Adrenal gland (tissue), 19 donors: Measurements from ENCODE around the gene FSTL1. TPM values are rescaled to one million over a fixed set of nuclear protein-coding genes. Genes with fewer than 3 reads are reported as not detected.

Source experiments
- DNase-seq, 7 donors: peaks; one replicate each; pipeline ENCODE4 v3.0.0-alpha.2; 2019 to 2020
- H3K27ac ChIP-seq, 5 donors: fragments of 200-600 bp; sonication (generic) in 4 of 5; 1 replicate in 3 of 5; 2 replicates in 2 of 5; pipeline versions ENCODE4 v1.5.1 to v1.8.0; 2016 to 2020; ENCODE audit warnings: mild to moderate bottlenecking in 1 of 5
- H3K27me3 ChIP-seq: fragments of 200-600 bp; 2 replicates; pipeline ENCODE4 v1.8.0; 2021
- H3K36me3 ChIP-seq, 2 donors: fragments of 200-600 bp; replicated peaks in 1 of 2; 1 replicate in 1 of 2; 2 replicates in 1 of 2; pipeline versions ENCODE4 v1.5.1 to v1.8.0; 2018 to 2022
- H3K4me1 ChIP-seq, 2 donors: fragments of 200-600 bp; replicated peaks in 1 of 2; 1 replicate in 1 of 2; 2 replicates in 1 of 2; pipeline versions ENCODE4 v1.5.1 to v1.8.0; 2018 to 2021
- H3K4me3 ChIP-seq, 4 donors: fragments of 200-600 bp; sonication (generic) in 3 of 4; one replicate each; pipeline ENCODE4 v1.5.1; 2016 to 2018
- H3K9me3 ChIP-seq, 3 donors: fragments of 200-600 bp; sonication (generic) in 1 of 3; replicated peaks in 1 of 3; 1 replicate in 2 of 3; 2 replicates in 1 of 3; pipeline versions ENCODE4 v1.5.1 to v1.8.0; 2016 to 2021
- POLR2A ChIP-seq, 2 donors: fragments of 450-650 bp; IDR thresholded peaks; one replicate each; pipeline ENCODE4 v1.6.1; 2017; ENCODE audit warnings: antibody characterized with exemption in 2 of 2, mild to moderate bottlenecking in 2 of 2, moderate library complexity in 1 of 2
- WGBS, 4 donors: extraction: QIAGEN DNeasy Blood & Tissue Kit in 2 of 4; methylation state at CpG; one replicate each; pipeline versions ENCODE4 v1.1.5 to v1.1.7; 2013 to 2017; 5-methylcytosine and 5-hydroxymethylcytosine counted together
- intact Hi-C, 2 donors: fragments of 100-400 bp; cut with DNase I; formaldehyde crosslinking; loops; one replicate each; pipeline versions ENCODE4 v1.14.1 to v1.15.0; 2022 to 2023
- long read RNA-seq, 10 donors: library from polyadenylated mRNA in 3 of 10; unstranded in 2 of 10; stranded (forward) in 1 of 10; transcript quantifications; one replicate each; pipeline ENCODE4 v2.0.0 and lab custom pipeline, GENCODE V29; 2021 to 2026
- polyA plus RNA-seq, 3 donors: library from polyadenylated mRNA; stranded (reverse); fragments of 200-250 nt in 2 of 3; fragments of 350-450 nt in 1 of 3; fragmentation: Illumina TruSeq in 1 of 3; extraction: RNeasy Lipid Tissue Mini Kit (QIAGEN cat#74804) in 1 of 3; gene quantifications; one replicate each; pipeline ENCODE4 v1.2.3, GENCODE V29; 2013 to 2014
- total RNA-seq, 9 donors: library from RNA; depleted of rRNA in 4 of 9; stranded (reverse); fragments of >200 nt in 4 of 9; fragments of 120-200 nt in 1 of 9; fragmentation: NEBNext Ultra II Directional in 1 of 9; extraction: Animal tissue kit (Norgen Biotek cat#: 25700) in 1 of 9; gene quantifications; one replicate each; pipeline versions ENCODE4 v1.1.0 to v1.2.4, GENCODE V29; 2013 to 2023
- TF ChIP-seq, protein P1 (sequence below), 6 experiments: fragments of 450-650 bp in 4 of 6; fragments of 200-600 bp in 2 of 6; sonication (generic) in 1 of 6; IDR thresholded peaks; 1 replicate in 5 of 6; 2 replicates in 1 of 6; pipeline versions ENCODE4 v1.5.1 to v1.8.0; 2016 to 2021; ENCODE audit warnings: antibody characterized with exemption in 6 of 6, mild to moderate bottlenecking in 2 of 6, moderate library complexity in 1 of 6
- donor health status: healthy with polysubstance abuse.
- donor health status: Bipolar disorder and iron deficiency.
- donor health status: DM: yes; HTN: yes; CAD: no.
- donor health status: DM: no; HTN: no; CAD: no.
- donor health status: DM: no; HTN: no; CAD: no.
- donor health status: DM: yes; HTN: yes; CAD: no.

FSTL1 gene, protein sequence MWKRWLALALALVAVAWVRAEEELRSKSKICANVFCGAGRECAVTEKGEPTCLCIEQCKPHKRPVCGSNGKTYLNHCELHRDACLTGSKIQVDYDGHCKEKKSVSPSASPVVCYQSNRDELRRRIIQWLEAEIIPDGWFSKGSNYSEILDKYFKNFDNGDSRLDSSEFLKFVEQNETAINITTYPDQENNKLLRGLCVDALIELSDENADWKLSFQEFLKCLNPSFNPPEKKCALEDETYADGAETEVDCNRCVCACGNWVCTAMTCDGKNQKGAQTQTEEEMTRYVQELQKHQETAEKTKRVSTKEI
- total RNA-seq (100 to 1,000 TPM; 198 to 625 (median 350) TPM), polyA plus RNA-seq (100 to 1,000 TPM in 1 of 3 donors, 10 to 100 TPM in 2; 45.6 to 176 (median 64.2) TPM)
- long read RNA-seq, donor 1, full-length matches to known transcripts, result 18 of 18 reads
- long read RNA-seq, donor 1, partial matches to known transcripts, result 0 of 18 reads
- long read RNA-seq, donor 1, other reads (novel, unspliced or antisense), result 0 of 18 reads
- long read RNA-seq, donor 2, full-length matches to known transcripts, result 18 of 18 reads
- long read RNA-seq, donor 2, partial matches to known transcripts, result 0 of 18 reads
- long read RNA-seq, donor 2, other reads (novel, unspliced or antisense), result 0 of 18 reads
- long read RNA-seq, donor 3, full-length matches to known transcripts, result 18 of 18 reads
- long read RNA-seq, donor 3, partial matches to known transcripts, result 0 of 18 reads
- long read RNA-seq, donor 3, other reads (novel, unspliced or antisense), result 0 of 18 reads
- long read RNA-seq, donor 4, full-length matches to known transcripts, result 37 of 50 reads
- long read RNA-seq, donor 4, partial matches to known transcripts, result 3 of 50 reads
- long read RNA-seq, donor 4, other reads (novel, unspliced or antisense), result 10 of 50 reads
- long read RNA-seq, donor 5, full-length matches to known transcripts, result 450 of 552 reads
- long read RNA-seq, donor 5, partial matches to known transcripts, result 46 of 552 reads
- long read RNA-seq, donor 5, other reads (novel, unspliced or antisense), result 56 of 552 reads
- long read RNA-seq, donor 6, full-length matches to known transcripts, result 40 of 60 reads
- long read RNA-seq, donor 6, partial matches to known transcripts, result 6 of 60 reads
- long read RNA-seq, donor 6, other reads (novel, unspliced or antisense), result 14 of 60 reads
- long read RNA-seq, donor 7, full-length matches to known transcripts, result 19 of 19 reads
- long read RNA-seq, donor 7, partial matches to known transcripts, result 0 of 19 reads
- long read RNA-seq, donor 7, other reads (novel, unspliced or antisense), result 0 of 19 reads
- long read RNA-seq, donor 8, full-length matches to known transcripts, result 54 of 60 reads
- long read RNA-seq, donor 8, partial matches to known transcripts, result 0 of 60 reads
- long read RNA-seq, donor 8, other reads (novel, unspliced or antisense), result 6 of 60 reads
- long read RNA-seq, donor 9, full-length matches to known transcripts, result 32 of 32 reads
- long read RNA-seq, donor 9, partial matches to known transcripts, result 0 of 32 reads
- long read RNA-seq, donor 9, other reads (novel, unspliced or antisense), result 0 of 32 reads
- long read RNA-seq, donor 10, full-length matches to known transcripts, result 37 of 44 reads
- long read RNA-seq, donor 10, partial matches to known transcripts, result 7 of 44 reads
- long read RNA-seq, donor 10, other reads (novel, unspliced or antisense), result 0 of 44 reads

GRCh38 chr3:120450600-120451271, at the start of gene FSTL1:
Gene FSTL1 (minus strand): TSS chr3:120450992. CDS start chr3:120450746, 246 bp downstream.
- H3K27me3 ChIP-seq, result no peaks in the 10 kb centered on the region
- peak; percentile 60 to 84 (median 66) for DNase-seq
- WGBS, 4 donors, result 0 to 1% (median 0%) methylated on average over 4 to 78 of the region's 78 CpGs
- H3K4me3 ChIP-seq, result peak within 1 kb of the TSS; percentile 43 to 98 (median 82)
- no peaks in the 10 kb centered on the region for H3K9me3 ChIP-seq
- H3K36me3 ChIP-seq, result peaks cover 0 to 5% of the 10 kb centered on the region in 2 donors
- H3K4me1 ChIP-seq, result peaks cover 24 to 41% of the 10 kb centered on the region in 2 donors
- intact Hi-C loops, result loop anchor here in 1 of 2 donors (5.0 kb wide), 1 partner anchor 102 kb away; no protein-coding TSS in a partner anchor
- peak within 1 kb of the TSS; percentile 67 to 91 (median 86) for H3K27ac ChIP-seq
- TF ChIP-seq, protein P1, sequence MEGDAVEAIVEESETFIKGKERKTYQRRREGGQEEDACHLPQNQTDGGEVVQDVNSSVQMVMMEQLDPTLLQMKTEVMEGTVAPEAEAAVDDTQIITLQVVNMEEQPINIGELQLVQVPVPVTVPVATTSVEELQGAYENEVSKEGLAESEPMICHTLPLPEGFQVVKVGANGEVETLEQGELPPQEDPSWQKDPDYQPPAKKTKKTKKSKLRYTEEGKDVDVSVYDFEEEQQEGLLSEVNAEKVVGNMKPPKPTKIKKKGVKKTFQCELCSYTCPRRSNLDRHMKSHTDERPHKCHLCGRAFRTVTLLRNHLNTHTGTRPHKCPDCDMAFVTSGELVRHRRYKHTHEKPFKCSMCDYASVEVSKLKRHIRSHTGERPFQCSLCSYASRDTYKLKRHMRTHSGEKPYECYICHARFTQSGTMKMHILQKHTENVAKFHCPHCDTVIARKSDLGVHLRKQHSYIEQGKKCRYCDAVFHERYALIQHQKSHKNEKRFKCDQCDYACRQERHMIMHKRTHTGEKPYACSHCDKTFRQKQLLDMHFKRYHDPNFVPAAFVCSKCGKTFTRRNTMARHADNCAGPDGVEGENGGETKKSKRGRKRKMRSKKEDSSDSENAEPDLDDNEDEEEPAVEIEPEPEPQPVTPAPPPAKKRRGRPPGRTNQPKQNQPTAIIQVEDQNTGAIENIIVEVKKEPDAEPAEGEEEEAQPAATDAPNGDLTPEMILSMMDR (IDR thresholded peaks at IDR 0.05), result no peak
- TF ChIP-seq POLR2A (IDR thresholded peaks at IDR 0.05), result peak; percentile 62 to 73

DNA sequence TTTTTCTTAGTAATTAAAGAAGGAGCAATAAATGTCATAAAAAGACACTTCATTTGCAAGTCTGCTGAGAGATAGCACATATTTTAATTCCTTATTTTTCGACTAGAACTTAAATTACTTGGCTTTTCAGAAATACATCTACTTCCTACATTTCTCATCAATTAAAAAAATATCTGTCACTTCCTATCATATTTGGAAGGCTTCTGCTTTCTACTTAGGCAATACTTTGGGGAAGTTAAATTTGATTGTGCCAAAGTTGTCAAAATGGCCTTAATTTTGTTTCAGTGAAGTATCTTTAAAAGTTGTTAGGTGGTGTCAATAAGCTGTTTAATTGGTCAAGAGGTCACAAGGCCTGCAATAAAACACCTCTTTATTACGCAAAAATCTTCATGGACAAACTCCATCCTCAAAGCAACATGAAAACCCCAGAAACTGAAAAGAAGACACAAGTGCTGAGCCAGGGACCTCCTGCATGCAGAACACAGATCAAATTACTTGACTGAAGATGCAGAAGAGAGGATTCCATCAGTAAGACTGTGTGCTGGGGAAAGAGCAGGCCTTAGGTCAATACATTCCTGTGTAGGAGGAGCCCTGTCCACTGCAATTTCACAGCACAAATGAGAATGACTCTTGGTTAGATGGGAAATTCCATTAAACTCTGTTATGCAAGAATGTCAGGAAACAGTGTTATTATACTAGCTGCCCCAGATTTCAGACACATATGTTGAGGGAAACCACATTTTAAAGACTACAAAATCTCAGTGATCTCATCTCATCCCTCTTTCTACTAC, 48.0 kb upstream of the FSTL1 start:
- WGBS, 4 donors, result 64 to 71% (median 70%) methylated on average over 2 of the region's 2 CpGs
- TF ChIP-seq POLR2A (IDR thresholded peaks at IDR 0.05), result no peak
- TF ChIP-seq, protein P1 (IDR thresholded peaks at IDR 0.05), result no peak
- Histone ChIP-seq H3K4me3 (no peak overlapping the region), H3K27me3 (no peaks in the 10 kb centered on the region), H3K27ac (peak overlapping the region in 1 of 5 donors; percentile 26), H3K9me3 (no peaks in the 10 kb centered on the region), H3K36me3 (no peaks in the 10 kb centered on the region), H3K4me1 (peaks cover 0 to 28% of the 10 kb centered on the region in 2 donors)
- DNase-seq, result peak in 4 of 7 donors; percentile 21 to 44 (median 28)
- intact Hi-C loops, result no loop called here

DNA sequence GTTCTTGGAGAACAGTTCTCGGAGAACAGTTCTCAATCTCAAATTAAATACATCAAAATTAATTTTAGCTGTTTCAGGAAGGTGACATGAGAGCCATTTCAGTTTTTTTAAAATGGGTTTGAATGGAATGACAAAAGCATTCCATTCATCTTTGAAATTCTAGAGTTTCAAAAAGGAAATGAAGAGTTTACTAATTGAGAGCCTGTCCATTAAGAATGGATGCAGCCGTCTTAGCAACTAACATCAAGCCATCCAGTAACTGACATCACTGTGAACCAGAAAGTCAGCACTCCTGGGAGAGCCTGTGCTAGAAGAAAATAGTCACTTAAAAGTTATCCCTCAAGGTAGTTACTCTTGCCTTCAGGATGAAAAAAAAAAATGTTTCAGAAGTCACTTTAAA, 47.0 kb upstream of the FSTL1 start:
- H3K27ac ChIP-seq, result peak overlapping the region in 2 of 5 donors; percentile 10 to 35
- DNase-seq, result no peak
- intact Hi-C loops, result no loop called here
- H3K4me3 ChIP-seq, result no peak overlapping the region
- no peaks in the 10 kb centered on the region for H3K36me3 ChIP-seq
- TF ChIP-seq, protein P1 (IDR thresholded peaks at IDR 0.05), result no peak
- TF ChIP-seq POLR2A (IDR thresholded peaks at IDR 0.05), result no peak
- WGBS, 4 donors, result 59 to 76% (median 73%) methylated on average over 2 of the region's 2 CpGs
- H3K4me1 ChIP-seq, result peaks cover 0 to 28% of the 10 kb centered on the region in 2 donors
- no peaks in the 10 kb centered on the region for H3K9me3 ChIP-seq
- H3K27me3 ChIP-seq, result no peaks in the 10 kb centered on the region
